ENCODE data around the gene LDLRAD4.

The LDLRAD4 gene

GRCh38 chr18:13232086-13232917, 13.7 kb downstream of the LDLRAD4 start:
- no peak for DNase-seq
- Histone ChIP-seq H2BK5ac (ENCODE audit: low read depth, low read length, poor library complexity, severe bottlenecking) (no peak overlapping the region), H3K18ac (ENCODE audit: low read depth in 1 of 2, low read length in 2 of 2) (no peak overlapping the region), H3K23ac (ENCODE audit: low read length in 2 of 2) (no peak overlapping the region), H4K91ac (ENCODE audit: low read length) (no peak overlapping the region), H3K9me3 (ENCODE audit: control insufficient read depth, low read length) (no peaks in the 10 kb centered on the region), H4K8ac (ENCODE audit: low read length) (no peak overlapping the region), H3K4me1 (ENCODE audit: control insufficient read depth, insufficient read depth, low read depth, low read length) (no peaks in the 10 kb centered on the region), H3K27me3 (ENCODE audit: control insufficient read depth in 1 of 2, insufficient read depth in 1 of 2, low read length in 2 of 2) (peaks cover 8 to 44% of the 10 kb centered on the region in 2 experiments), H2AK5ac (ENCODE audit: low read length, severe bottlenecking) (no peak overlapping the region), H2BK12ac (ENCODE audit: low read length in 2 of 2) (no peak overlapping the region), H2BK120ac (ENCODE audit: low read depth, low read length) (no peak overlapping the region), H3K27ac (ENCODE audit: low read length, poor library complexity, severe bottlenecking) (no peak overlapping the region), H2BK15ac (ENCODE audit: low read depth, poor library complexity, severe bottlenecking) (no peak overlapping the region), H3K4me3 (ENCODE audit: insufficient read depth in 1 of 2, low read depth in 1 of 2, low read length in 2 of 2) (no peak overlapping the region), H3K36me3 (ENCODE audit: control insufficient read depth in 1 of 2, insufficient read depth in 2 of 2, low read depth in 1 of 2, low read length in 2 of 2) (no peaks in the 10 kb centered on the region), H3K14ac (ENCODE audit: low read length in 2 of 2) (no peak overlapping the region), H3K4me2 (ENCODE audit: low read length, poor library complexity, severe bottlenecking) (no peak overlapping the region), H3K79me1 (replicated peaks; ENCODE audit: low read length, poor library complexity, severe bottlenecking) (no peaks in the 10 kb centered on the region), H2AFZ (ENCODE audit: low read depth, low read length) (no peak overlapping the region), H3K4ac (ENCODE audit: low read depth in 1 of 2, low read length in 2 of 2) (no peak overlapping the region), H3K9ac (ENCODE audit: low read length) (no peak overlapping the region)
- WGBS: 87% methylated on average over 36 of the region's 37 CpGs

GRCh38 chr18:13232971-13233786, 14.6 kb downstream of the LDLRAD4 start:
- H2BK5ac ChIP-seq (ENCODE audit: low read depth, low read length, poor library complexity, severe bottlenecking): no peak overlapping the region
- H3K14ac ChIP-seq (ENCODE audit: low read length in 2 of 2): no peak overlapping the region
- H3K9me3 ChIP-seq (ENCODE audit: control insufficient read depth, low read length): no peaks in the 10 kb centered on the region
- H3K4ac ChIP-seq (ENCODE audit: low read depth in 1 of 2, low read length in 2 of 2): no peak overlapping the region
- no peak overlapping the region for H2AFZ ChIP-seq (ENCODE audit: low read depth, low read length)
- no peak overlapping the region for H3K18ac ChIP-seq (ENCODE audit: low read depth in 1 of 2, low read length in 2 of 2)
- H3K4me1 ChIP-seq (ENCODE audit: control insufficient read depth, insufficient read depth, low read depth, low read length): no peaks in the 10 kb centered on the region
- H3K79me1 ChIP-seq (replicated peaks; ENCODE audit: low read length, poor library complexity, severe bottlenecking): no peaks in the 10 kb centered on the region
- no peak overlapping the region for H2BK15ac ChIP-seq (ENCODE audit: low read depth, poor library complexity, severe bottlenecking)
- no peak overlapping the region for H3K4me2 ChIP-seq (ENCODE audit: low read length, poor library complexity, severe bottlenecking)
- H2AK5ac ChIP-seq (ENCODE audit: low read length, severe bottlenecking): no peak overlapping the region
- WGBS: 80% methylated on average over 18 of the region's 19 CpGs
- no peak overlapping the region for H3K4me3 ChIP-seq (ENCODE audit: insufficient read depth in 1 of 2, low read depth in 1 of 2, low read length in 2 of 2)
- no peak for DNase-seq
- no peak overlapping the region for H3K27ac ChIP-seq (ENCODE audit: low read length, poor library complexity, severe bottlenecking)
- H4K91ac ChIP-seq (ENCODE audit: low read length): no peak overlapping the region
- H3K9ac ChIP-seq (ENCODE audit: low read length): no peak overlapping the region
- H4K8ac ChIP-seq (ENCODE audit: low read length): no peak overlapping the region
- H2BK12ac ChIP-seq (ENCODE audit: low read length in 2 of 2): no peak overlapping the region
- H3K27me3 ChIP-seq (ENCODE audit: control insufficient read depth in 1 of 2, insufficient read depth in 1 of 2, low read length in 2 of 2): peaks cover 8 to 47% of the 10 kb centered on the region in 2 experiments
- H3K23ac ChIP-seq (ENCODE audit: low read length in 2 of 2): no peak overlapping the region
- H2BK120ac ChIP-seq (ENCODE audit: low read depth, low read length): no peak overlapping the region
- no peaks in the 10 kb centered on the region for H3K36me3 ChIP-seq (ENCODE audit: control insufficient read depth in 1 of 2, insufficient read depth in 2 of 2, low read depth in 1 of 2, low read length in 2 of 2)

- no peaks in the 10 kb centered on the region for H3K79me1 ChIP-seq (replicated peaks; ENCODE audit: low read length, poor library complexity, severe bottlenecking)
- H2AK5ac ChIP-seq (ENCODE audit: low read length, severe bottlenecking): no peak overlapping the region
- no peak overlapping the region for H4K8ac ChIP-seq (ENCODE audit: low read length)
- H3K4me1 ChIP-seq (ENCODE audit: control insufficient read depth, insufficient read depth, low read depth, low read length): no peaks in the 10 kb centered on the region
- no peak overlapping the region for H2BK15ac ChIP-seq (ENCODE audit: low read depth, poor library complexity, severe bottlenecking)
- 89% methylated on average over 21 of the region's 23 CpGs for WGBS
- no peaks in the 10 kb centered on the region for H3K9me3 ChIP-seq (ENCODE audit: control insufficient read depth, low read length)
- no peak overlapping the region for H3K4ac ChIP-seq (ENCODE audit: low read depth in 1 of 2, low read length in 2 of 2)
- H3K4me2 ChIP-seq (ENCODE audit: low read length, poor library complexity, severe bottlenecking): no peak overlapping the region
- DNase-seq: no peak
- H3K14ac ChIP-seq (ENCODE audit: low read length in 2 of 2): no peak overlapping the region
- H2AFZ ChIP-seq (ENCODE audit: low read depth, low read length): no peak overlapping the region
- peaks cover 7 to 47% of the 10 kb centered on the region in 2 experiments for H3K27me3 ChIP-seq (ENCODE audit: control insufficient read depth in 1 of 2, insufficient read depth in 1 of 2, low read length in 2 of 2)
- no peak overlapping the region for H3K27ac ChIP-seq (ENCODE audit: low read length, poor library complexity, severe bottlenecking)
- H2BK120ac ChIP-seq (ENCODE audit: low read depth, low read length): no peak overlapping the region
- H2BK5ac ChIP-seq (ENCODE audit: low read depth, low read length, poor library complexity, severe bottlenecking): no peak overlapping the region
- H3K4me3 ChIP-seq (ENCODE audit: insufficient read depth in 1 of 2, low read depth in 1 of 2, low read length in 2 of 2): no peak overlapping the region
- H4K91ac ChIP-seq (ENCODE audit: low read length): no peak overlapping the region
- H2BK12ac ChIP-seq (ENCODE audit: low read length in 2 of 2): no peak overlapping the region
- H3K9ac ChIP-seq (ENCODE audit: low read length): no peak overlapping the region
- H3K36me3 ChIP-seq (ENCODE audit: control insufficient read depth in 1 of 2, insufficient read depth in 2 of 2, low read depth in 1 of 2, low read length in 2 of 2): no peaks in the 10 kb centered on the region
- no peak overlapping the region for H3K23ac ChIP-seq (ENCODE audit: low read length in 2 of 2)
- H3K18ac ChIP-seq (ENCODE audit: low read depth in 1 of 2, low read length in 2 of 2): no peak overlapping the region
Measured at GRCh38 chr18:13233787-13234783, 15.5 kb downstream of the LDLRAD4 start.

All from mesenchymal stem cell (in vitro differentiated cells and primary cell).